Measurements from ENCODE around the gene EAPP.
A peak's percentile ranks its signal among the peaks of the same experiment; 100 is the strongest.
"Not testable (repeated sequence)": the region's sequence is repeated elsewhere in the genome, so short reads cannot be mapped to it uniquely, and the experiment has no call there.

The EAPP gene, protein sequence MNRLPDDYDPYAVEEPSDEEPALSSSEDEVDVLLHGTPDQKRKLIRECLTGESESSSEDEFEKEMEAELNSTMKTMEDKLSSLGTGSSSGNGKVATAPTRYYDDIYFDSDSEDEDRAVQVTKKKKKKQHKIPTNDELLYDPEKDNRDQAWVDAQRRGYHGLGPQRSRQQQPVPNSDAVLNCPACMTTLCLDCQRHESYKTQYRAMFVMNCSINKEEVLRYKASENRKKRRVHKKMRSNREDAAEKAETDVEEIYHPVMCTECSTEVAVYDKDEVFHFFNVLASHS

DNA sequence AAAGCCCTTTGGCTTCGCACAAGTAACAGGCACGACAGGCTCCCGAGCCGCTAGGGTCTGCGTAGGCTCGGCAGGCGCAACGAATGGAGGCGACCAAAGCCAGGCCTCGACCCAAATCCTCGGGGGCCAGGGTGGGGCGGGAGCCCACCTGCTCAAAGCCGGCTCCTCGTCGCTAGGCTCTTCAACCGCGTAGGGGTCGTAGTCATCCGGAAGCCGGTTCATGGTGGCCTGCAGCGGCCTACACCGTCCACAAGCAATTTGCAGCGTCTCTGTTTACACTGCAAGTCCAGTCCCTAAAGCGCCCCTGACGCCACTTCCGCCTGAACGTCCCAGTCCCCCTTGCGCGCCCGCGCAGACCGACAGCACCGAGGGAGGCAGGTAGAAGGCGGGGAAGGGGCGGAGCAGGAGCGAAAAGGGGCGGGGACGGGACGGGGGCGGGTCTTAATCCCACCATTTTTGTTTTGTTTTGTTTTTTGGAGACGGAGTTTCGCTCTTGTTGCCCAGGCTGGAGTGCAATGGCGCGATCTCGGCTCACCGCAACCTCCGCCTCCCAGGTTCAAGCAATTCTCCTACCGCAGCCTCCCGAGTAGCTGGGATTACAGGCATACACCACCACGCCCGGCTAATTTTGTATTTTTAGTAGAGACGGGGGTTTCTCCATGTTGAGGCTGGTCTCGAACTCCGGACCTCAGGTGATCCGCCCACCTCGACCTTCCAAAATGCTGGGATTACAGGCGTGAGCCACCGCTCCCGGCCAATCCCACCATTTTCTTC, at the start of gene EAPP:
Gene EAPP (minus strand): TSS at position 295 of the 774 bp plus-strand sequence. CDS start 73 bp downstream, at position 222.
- DNase-seq (ENCODE audit: low spot score) = peak; percentile 95

DNA sequence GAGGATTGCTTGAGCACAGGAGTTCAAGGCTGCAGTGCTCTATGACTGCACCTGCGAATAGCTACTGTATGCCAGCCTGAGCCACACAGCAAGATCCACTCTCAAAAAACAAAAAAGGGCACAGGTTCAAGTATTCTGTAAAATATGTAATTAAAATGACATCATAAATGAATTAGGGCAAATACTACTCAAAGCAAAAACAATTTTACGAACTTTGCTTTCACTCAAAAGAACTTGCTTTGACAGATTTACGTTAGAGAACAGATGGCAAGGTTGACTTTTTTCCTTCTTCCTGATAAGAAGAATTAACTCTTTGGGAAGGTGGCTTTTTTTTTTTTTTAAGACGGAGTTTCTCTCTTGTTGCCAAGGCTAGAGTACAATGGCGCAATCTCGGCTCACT, 44.0 kb upstream of the EAPP start:
- DNase-seq (ENCODE audit: low spot score) = no peak

DNA sequence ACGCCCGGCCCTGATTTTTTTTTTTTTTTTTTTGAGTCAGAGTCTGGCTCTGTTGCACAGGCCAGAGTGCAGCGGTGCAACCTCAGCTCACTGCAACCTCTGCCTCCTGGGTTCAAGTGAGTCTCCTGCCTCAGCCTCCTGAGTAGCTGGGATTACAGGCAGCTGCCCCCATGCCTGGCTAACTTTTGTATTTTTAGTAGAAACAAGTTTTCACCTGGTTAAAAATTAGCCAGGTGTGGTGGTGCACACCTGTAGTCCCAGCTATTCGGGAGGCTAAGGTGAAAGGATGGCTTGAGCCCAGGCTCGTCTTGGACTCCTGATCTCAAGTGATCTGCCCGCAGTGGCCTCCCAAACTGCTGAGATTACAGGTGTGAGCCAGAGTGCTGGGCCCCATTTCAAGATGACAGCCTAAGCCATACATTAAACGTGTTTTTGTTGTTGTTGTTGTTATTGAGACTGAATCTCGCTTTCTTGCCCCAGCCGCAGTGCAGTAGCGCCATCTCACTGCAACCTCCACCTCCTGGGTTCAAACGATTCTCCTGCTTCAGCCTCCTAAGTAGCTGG, 42.7 kb upstream of the EAPP start:
- no peak for DNase-seq (ENCODE audit: low spot score)

DNA sequence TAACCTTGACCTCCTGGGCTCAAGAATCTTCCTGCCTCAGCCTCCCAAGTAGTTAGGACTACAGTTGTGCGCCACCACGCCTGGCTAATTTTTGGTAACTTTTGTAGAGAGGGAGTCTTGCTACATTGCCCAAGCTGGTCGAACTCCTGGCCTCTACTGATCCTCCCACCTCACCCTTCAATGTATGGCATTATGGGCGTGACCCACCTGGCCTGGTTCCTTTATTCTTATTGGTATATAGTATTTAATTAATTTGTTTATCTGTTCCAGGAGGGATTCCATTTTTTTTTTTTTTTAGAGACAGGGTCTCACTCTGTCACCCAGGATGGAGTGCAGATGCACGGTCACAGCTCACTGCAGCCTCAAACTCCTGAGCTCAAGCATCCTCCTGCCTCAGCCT, 40.9 kb upstream of the EAPP start:
- DNase-seq (ENCODE audit: low spot score) = no peak

DNA sequence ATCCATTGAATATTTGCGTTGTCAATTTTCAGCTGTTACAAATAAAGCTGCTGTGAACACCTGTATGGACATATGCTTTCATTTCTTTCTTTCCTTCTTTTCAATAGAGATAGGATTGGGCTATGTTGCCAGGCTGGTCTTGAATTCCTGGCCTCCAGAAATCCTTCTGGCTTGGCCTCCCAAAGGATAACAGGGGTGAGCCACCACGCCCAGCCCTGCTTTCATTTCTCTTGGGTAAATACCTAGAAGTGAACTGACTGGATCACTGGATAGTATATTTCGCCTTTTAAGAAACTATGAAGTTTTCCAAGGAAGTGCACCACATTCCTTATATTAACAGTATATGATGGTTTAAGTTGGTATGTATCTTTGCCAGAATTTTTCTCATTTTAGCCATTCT, 32.3 kb upstream of the EAPP start:
- no peak for DNase-seq (ENCODE audit: low spot score)

DNA sequence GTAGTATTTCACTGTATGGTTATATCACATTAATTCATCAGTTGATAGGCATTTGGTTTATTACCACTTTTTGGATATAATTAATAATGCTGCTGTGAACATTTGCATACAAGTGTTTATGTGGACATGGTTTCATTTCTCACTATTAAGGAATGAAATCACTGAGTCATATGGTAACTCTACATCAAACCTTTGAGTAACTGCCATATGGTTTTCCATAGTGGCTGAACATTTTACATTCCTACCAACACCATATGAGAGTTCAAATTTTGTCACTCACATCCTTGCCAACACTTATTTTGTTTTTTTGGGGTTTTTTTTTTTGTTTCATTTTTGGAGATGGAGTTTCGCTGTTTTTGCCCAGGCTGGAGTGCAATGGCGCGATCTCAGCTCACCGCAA, 30.2 kb upstream of the EAPP start:
- no peak for DNase-seq (ENCODE audit: low spot score)

DNA sequence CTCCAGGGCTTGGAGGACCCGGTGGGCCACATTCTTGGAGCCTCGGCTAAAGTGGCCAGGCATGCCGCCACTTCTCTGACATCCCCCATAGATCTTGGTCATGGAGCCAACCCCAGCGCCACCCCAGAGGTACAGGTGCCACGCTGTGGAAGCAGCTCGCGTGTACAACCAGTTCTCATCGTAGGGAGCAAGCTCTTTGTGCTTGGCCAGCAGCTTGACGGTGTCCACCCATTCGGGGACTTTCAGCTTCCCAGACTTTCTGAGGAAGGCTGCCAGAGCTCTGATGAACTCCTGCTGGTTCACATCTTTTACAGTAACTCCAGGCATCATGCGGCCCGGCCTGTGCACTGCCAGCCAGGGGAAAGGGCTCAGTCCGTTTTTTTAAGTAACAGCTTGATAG, 29.3 kb upstream of the EAPP start:
- DNase-seq (ENCODE audit: low spot score) = no peak

DNA sequence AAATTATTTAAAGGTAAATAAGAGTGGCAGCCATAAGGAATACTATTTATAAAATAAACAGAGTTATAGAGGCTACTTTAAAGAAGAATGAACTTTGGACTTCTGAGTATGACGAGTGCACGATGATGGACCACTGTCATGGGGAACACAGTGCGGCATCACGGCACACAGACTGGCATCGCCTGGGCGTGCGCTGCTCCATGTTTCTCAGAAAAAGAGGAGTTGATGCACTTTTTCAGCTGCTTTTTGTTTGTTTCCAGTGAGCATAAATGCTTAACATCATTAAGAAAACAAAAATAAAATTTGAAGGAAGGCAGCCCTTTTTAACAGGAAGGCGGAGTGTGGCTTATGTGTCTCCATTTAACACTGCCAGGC, 23.3 kb upstream of the EAPP start:
- DNase-seq (ENCODE audit: low spot score) = no peak

DNA sequence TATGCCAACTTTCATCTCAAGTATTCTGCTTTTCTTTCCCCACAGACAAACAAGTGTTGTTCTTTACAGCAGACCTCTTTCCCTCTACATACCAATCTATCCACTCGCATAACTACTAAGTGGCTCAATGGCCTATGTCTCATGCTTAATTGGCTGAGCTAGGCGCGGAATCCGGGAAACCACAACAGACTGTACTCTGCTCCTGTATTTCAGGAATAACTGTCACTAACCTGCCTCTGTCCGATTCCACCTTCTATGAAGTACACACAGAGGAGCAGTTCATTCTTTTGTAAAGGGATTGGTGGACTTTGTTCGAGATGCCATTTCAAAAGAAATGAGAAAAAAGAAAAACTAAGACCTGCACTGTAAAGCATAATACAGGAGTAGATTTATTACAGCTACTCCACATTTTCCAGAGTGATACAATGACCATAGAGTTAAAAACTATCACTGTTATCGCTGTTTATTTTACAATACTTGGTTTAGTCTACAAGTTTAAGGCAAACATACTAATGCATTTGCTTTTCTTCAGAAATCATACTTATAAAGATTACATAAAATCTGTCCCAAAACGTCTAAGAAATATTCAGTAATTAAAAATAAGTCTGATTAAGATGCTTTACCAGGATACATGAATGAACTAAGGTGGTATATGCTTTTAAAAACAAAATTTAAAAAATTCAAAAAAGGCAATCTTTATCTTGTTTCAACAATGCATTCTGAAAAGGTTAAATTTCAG, 22.7 kb upstream of the EAPP start:
- DNase-seq (ENCODE audit: low spot score) = not testable (repeated sequence)

DNA sequence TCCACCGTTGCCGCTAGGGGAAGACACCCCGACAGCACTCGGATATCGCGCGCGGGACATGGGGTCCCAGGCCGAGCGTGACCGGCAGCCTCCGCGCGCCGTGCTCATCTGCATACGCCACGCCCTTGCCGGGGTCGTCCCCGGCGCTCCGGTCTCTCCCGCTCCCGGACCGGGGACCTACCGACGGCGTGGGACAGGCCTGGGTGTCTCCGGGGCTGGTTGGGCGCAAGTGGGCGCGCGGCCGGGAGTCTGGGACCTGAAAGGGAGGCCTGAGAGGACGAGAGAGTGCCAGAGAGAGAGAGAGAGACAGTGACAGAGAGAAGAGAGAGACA, 17.0 kb upstream of the EAPP start:
- DNase-seq (ENCODE audit: low spot score) = not testable (repeated sequence)

DNA sequence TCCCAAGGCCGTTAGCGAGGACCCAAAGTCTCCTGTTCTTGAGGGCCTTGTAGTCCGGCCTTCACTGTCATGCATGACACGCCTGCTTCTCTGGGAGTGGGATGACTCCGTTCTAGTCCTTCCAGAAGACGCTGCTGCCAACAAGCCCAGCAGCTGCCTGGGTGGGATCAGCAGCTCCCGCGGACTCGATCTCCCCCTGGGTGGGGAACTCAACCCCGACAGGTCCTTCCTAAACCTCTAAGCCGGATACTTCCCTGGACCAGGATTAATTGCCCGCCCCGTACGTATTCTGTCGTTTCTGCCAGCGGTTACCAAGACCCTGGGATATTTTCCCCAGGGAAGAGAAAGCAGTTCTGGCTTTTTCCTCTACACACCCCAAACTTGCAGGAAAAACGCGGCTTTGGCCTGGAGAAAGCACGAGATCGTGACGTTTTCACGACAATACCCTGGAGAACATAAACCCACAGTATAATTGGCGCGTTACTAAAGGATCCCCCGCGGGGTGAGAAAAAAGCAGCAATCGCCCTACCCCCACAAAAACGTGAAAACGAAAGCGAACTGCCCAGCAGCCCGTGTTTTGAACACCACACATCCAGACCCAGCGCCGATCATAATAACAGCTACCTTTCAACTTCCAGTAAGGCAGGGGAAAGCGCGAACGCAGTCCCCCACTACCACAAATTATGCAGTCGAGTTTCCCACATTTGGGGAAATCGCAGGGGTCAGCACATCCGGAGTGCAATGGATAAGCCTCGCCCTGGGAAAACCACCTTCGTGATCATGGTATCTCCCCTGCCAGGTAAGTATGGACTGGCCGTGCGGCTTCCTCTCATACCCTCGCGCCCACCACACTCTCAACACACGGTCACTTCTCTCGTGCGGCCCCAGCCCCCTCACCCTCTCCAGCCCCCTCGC, 16.3 kb upstream of the EAPP start:
- DNase-seq (ENCODE audit: low spot score) = not testable (repeated sequence)

DNA sequence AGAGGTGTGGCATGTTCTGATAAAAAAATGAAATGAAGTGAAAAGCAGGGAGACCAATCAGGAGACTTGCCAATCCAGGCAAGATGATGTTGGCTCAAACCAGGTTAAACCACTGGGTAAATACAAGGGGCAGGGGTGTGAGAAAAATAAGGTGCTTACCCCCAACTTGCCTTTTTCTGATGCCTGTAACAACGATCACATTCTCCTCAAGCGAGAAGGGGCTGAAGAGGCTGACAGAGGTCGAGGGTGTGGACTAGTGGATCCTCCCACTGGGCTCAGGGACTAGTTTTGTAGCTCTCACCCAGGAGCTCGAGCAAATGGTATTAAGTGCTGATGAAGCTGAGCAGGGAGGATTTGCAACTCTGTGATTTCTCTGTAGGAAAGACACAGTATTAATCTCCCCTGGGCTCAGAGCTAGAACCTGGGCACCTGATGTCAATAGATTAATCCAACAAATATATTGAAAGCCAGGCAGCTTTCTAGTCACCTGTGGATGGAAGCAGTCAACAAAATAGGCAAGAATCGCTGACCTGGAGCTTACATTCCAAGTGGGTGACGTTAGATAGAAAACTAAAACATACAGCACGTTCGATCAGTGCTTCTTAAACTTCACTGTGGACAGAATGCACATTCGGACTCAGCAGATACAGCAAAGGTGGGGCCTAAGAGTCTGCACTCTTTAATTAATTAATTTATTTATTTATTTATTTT, 15.2 kb upstream of the EAPP start:
- DNase-seq (ENCODE audit: low spot score) = no peak

DNA sequence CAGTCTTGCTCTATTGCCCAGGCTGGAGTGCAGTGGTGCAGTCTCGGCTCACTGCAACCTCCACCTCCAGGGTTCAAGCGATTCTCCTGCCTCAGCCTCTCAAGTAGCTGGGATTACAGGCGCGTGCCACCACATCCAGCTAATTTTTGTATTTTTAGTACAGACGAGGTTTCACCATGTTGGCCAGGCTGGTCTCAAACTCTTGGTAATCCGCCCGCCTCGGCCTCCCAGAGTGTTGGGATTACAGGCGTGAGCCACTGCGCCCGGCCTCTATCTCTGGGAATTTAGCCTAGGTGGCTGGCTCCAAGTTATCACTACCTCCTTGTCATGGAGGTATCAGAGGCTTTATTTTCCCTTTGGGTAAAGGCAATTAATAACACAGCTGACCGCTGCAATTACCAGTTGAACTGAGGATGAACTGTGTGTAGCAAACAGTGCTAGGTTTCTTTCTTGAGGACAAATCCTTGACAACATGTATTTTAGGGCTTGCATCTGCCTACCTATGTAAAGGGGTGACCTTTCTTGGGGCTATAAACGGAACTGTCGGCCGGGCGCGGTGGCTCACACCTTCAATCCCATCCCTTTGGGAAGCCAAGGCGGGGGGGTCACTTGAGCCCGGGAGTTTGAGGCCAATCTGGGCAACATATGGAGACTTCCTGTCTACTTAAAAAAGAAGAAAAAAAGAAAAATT, 9.9 kb upstream of the EAPP start:
- not testable (repeated sequence) for DNase-seq (ENCODE audit: low spot score)

DNA sequence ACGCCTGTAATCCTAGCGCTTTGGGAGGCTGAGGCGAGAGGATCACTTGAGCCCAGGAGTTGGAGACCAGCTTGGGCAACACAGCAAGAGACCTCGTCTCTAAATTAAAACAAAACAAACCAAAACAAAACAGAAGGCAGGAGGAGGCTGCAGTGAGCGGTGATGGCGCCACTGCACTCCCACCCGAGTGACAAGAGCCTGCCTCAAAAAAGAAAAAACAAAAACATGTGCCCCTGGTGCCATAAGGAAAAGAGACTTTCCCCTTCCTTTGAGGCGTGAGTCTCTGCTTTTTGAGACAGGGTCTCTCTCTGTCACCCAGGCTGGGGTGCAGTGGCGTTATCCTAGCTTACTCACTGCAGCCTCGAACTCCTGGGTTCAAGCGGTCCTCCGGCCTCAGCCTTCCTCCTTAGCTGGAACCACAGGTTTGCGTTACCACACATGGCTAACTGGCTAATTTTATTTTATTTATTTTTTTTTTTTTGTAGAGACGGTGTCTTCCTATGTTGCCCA, 9.0 kb upstream of the EAPP start:
- DNase-seq (ENCODE audit: low spot score) = no peak

DNA sequence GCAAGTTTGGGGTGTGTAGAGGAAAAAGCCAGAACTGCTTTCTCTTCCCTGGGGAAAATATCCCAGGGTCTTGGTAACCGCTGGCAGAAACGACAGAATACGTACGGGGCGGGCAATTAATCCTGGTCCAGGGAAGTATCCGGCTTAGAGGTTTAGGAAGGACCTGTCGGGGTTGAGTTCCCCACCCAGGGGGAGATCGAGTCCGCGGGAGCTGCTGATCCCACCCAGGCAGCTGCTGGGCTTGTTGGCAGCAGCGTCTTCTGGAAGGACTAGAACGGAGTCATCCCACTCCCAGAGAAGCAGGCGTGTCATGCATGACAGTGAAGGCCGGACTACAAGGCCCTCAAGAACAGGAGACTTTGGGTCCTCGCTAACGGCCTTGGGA, 7.6 kb upstream of the EAPP start:
- not testable (repeated sequence) for DNase-seq (ENCODE audit: low spot score)

DNA sequence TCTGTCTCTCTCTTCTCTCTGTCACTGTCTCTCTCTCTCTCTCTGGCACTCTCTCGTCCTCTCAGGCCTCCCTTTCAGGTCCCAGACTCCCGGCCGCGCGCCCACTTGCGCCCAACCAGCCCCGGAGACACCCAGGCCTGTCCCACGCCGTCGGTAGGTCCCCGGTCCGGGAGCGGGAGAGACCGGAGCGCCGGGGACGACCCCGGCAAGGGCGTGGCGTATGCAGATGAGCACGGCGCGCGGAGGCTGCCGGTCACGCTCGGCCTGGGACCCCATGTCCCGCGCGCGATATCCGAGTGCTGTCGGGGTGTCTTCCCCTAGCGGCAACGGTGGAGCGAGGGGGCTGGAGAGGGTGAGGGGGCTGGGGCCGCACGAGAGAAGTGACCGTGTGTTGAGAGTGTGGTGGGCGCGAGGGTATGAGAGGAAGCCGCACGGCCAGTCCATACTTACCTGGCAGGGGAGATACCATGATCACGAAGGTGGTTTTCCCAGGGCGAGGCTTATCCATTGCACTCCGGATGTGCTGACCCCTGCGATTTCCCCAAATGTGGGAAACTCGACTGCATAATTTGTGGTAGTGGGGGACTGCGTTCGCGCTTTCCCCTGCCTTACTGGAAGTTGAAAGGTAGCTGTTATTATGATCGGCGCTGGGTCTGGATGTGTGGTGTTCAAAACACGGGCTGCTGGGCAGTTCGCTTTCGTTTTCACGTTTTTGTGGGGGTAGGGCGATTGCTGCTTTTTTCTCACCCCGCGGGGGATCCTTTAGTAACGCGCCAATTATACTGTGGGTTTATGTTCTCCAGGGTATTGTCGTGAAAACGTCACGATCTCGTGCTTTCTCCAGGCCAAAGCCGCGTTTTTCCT, 7.0 kb upstream of the EAPP start:
- not testable (repeated sequence) for DNase-seq (ENCODE audit: low spot score)

DNA sequence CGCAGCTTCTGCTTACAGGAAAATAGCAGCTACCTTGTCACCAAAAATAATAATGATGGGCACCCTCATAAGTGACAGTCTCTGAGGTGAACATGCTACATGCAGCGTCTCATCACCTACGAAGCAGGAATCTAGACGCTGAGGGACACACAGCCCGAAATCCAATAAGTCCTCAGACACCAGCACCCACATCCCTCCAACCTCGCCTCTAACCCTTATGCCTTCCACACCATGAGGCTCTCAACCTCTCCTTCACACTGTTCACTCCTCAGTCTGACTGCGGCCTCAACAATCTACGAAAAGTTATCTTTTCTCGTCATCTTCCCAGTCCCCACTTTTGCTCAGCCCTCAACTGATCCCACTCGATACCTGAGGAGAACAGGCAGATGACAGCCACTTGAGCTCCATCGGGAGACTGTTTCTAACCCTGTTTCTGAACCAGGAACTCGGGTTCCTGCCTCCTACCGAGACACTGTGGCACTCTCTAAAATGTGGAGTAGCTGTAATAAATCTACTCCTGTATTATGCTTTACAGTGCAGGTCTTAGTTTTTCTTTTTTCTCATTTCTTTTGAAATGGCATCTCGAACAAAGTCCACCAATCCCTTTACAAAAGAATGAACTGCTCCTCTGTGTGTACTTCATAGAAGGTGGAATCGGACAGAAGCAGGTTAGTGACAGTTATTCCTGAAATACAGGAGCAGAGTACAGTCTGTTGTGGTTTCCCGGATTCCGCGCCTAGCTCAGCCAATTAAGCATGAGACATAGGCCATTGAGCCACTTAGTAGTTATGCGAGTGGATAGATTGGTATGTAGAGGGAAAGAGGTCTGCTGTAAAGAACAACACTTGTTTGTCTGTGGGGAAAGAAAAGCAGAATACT, 919 bp upstream of the EAPP start:
- DNase-seq (ENCODE audit: low spot score) = not testable (repeated sequence)

DNA sequence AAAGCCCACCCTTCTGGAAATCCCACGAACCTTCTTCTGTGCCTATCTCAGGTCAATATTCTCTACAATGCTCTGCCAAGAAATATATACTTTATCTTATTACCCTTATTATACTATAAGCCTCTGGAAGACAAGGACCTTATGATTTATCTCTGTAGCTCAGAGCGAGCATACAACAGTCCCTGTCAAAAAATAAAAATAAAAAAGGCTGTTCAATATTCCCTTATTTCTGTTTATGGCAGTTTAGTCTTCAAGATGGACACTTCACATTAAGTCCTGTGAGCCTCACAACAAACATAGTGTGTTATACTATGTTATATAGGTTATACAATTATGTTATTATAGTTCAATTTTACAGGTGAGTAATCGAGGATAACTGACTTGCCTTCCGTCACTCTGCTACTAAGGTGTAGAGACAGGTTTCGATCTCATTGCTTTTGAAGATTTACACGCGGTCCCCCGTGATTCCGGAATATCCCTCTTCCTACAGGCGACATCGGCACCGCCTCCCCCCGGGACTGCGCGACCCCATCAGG, 562 bp downstream of the EAPP start:
- DNase-seq (ENCODE audit: low spot score) = peak; percentile 28
